Breast epithelium (tissue), 4 donors: ENCODE results near the gene SIN3B. TPM values are rescaled to one million over a fixed set of nuclear protein-coding genes. Genes with fewer than 3 reads are reported as not detected.
"Not testable (repeated sequence)": the region's sequence is repeated elsewhere in the genome, so short reads cannot be mapped to it uniquely, and the experiment has no call there.

Experiments used
- DNase-seq, 2 donors: peaks; one replicate each; pipeline ENCODE4 v3.0.0-alpha.2; 2019; ENCODE audit warnings: low spot score in 2 of 2
- H3K27ac ChIP-seq, 2 donors: fragments of 200-600 bp; sonication (generic) in 1 of 2; one replicate each; pipeline ENCODE4 v1.5.1; 2016 to 2019; ENCODE audit warnings: mild to moderate bottlenecking in 1 of 2
- H3K27me3 ChIP-seq, 2 donors: fragments of 200-600 bp; sonication (generic) in 1 of 2; one replicate each; pipeline versions ENCODE4 v1.5.1 to v1.6.0; 2017 to 2019; ENCODE audit warnings: control low read depth in 1 of 2, mild to moderate bottlenecking in 1 of 2
- H3K36me3 ChIP-seq: fragments of 200-600 bp; one replicate; pipeline ENCODE4 v1.5.1; 2019
- H3K4me1 ChIP-seq, 2 donors: fragments of 200-600 bp; sonication (generic); one replicate each; pipeline ENCODE4 v1.5.1; 2016 to 2019; ENCODE audit warnings: control low read depth in 1 of 2
- H3K4me3 ChIP-seq, 3 donors: fragments of 200-600 bp; sonication (generic); 1 replicate in 2 of 3; 2 replicates in 1 of 3; pipeline ENCODE4 v1.5.1; 2016 to 2019; ENCODE audit warnings: mild to moderate bottlenecking in 3 of 3, moderate library complexity in 2 of 3
- H3K9me3 ChIP-seq, 2 donors: fragments of 200-600 bp; sonication (generic) in 1 of 2; one replicate each; pipeline ENCODE4 v1.5.1; 2016 to 2019; ENCODE audit warnings: control low read depth in 1 of 2
- CTCF ChIP-seq, 3 donors: fragments of 450-650 bp; IDR thresholded peaks; one replicate each; pipeline ENCODE4 v1.5.1; 2016 to 2017; ENCODE audit warnings: antibody characterized with exemption in 3 of 3, mild to moderate bottlenecking in 3 of 3, moderate library complexity in 3 of 3
- POLR2A ChIP-seq: fragments of 450-650 bp; IDR thresholded peaks from one replicate; pipeline ENCODE4 v1.6.1; 2016; ENCODE audit warnings: antibody characterized with exemption, mild to moderate bottlenecking, moderate library complexity
- POLR2AphosphoS5 ChIP-seq, 3 donors: sonication (generic); formaldehyde crosslinking; IDR thresholded peaks; one replicate each; pipeline ENCODE4 v1.6.1; 2017; ENCODE audit warnings: antibody characterized with exemption in 3 of 3
- intact Hi-C: fragments of 100-400 bp; cut with DNase I; formaldehyde crosslinking; loops from one replicate; pipeline ENCODE4 v1.15.1; 2023; ENCODE audit warnings: low total_unique reads
- total RNA-seq, 3 donors: library from RNA; depleted of rRNA; stranded (reverse); fragments of >200 nt; gene quantifications; one replicate each; pipeline ENCODE4 v1.1.0, GENCODE V29; 2016

The SIN3B gene
- total RNA-seq, 3 donors from 2014 or later, result 43.2 to 88.5 (median 48.1) TPM

- Histone ChIP-seq H3K27ac (no peak overlapping the region), H3K9me3 (peaks cover 0 to 9% of the 10 kb centered on the region in 2 donors), H3K4me3 (no peak overlapping the region), H3K27me3 (no peaks in the 10 kb centered on the region), H3K36me3 (no peaks in the 10 kb centered on the region), H3K4me1 (no peaks in the 10 kb centered on the region)
- TF ChIP-seq CTCF (IDR thresholded peaks at IDR 0.05), result no peak
- TF ChIP-seq POLR2A, result no peak
- no peak for TF ChIP-seq POLR2AphosphoS5 (IDR thresholded peaks at IDR 0.05)
- intact Hi-C loops, result loop anchor here (10.0 kb wide), 1 partner anchor 867 kb away; no protein-coding TSS in a partner anchor
- DNase-seq, result no peak
These were observed 31.3 kb upstream of the SIN3B start for GRCh38 chr19:16797876-16798275.

GRCh38 chr19:16798326-16798725 is 30.9 kb upstream of the SIN3B start:
- H3K9me3 ChIP-seq, H3K4me3 ChIP-seq, H3K27ac ChIP-seq, DNase-seq, H3K27me3 ChIP-seq, H3K36me3 ChIP-seq, H3K4me1 ChIP-seq: not testable (repeated sequence)
- intact Hi-C loops, result loop anchor here (10.0 kb wide), 1 partner anchor 866 kb away; no protein-coding TSS in a partner anchor

- Histone ChIP-seq H3K4me3 (no peak overlapping the region), H3K36me3 (no peaks in the 10 kb centered on the region), H3K27me3 (no peaks in the 10 kb centered on the region), H3K27ac (no peak overlapping the region), H3K9me3 (peaks cover 0 to 9% of the 10 kb centered on the region in 2 donors), H3K4me1 (no peaks in the 10 kb centered on the region)
- intact Hi-C loops, result loop anchor here (10.0 kb wide), 1 partner anchor 865 kb away; no protein-coding TSS in a partner anchor
- TF ChIP-seq CTCF (IDR thresholded peaks at IDR 0.05), result no peak
- TF ChIP-seq POLR2AphosphoS5 (IDR thresholded peaks at IDR 0.05), result no peak
- TF ChIP-seq POLR2A, result no peak
- DNase-seq, result no peak
These were observed 29.5 kb upstream of the SIN3B start for GRCh38 chr19:16799740-16800139.

GRCh38 chr19:16801600-16802013 is 27.6 kb upstream of the SIN3B start:
- Histone ChIP-seq H3K36me3 (no peaks in the 10 kb centered on the region), H3K4me3 (no peak overlapping the region), H3K27me3 (no peaks in the 10 kb centered on the region), H3K27ac (no peak overlapping the region), H3K4me1 (no peaks in the 10 kb centered on the region), H3K9me3 (no peaks in the 10 kb centered on the region)
- intact Hi-C loops, result no loop called here
- DNase-seq, result no peak
- TF ChIP-seq POLR2AphosphoS5 (IDR thresholded peaks at IDR 0.05) (no peak), CTCF (IDR thresholded peaks at IDR 0.05) (no peak), POLR2A (no peak)

GRCh38 chr19:16804176-16804575 is 25.0 kb upstream of the SIN3B start:
- H3K27ac ChIP-seq, result no peak overlapping the region
- H3K9me3 ChIP-seq, result no peaks in the 10 kb centered on the region
- H3K36me3 ChIP-seq, result no peaks in the 10 kb centered on the region
- DNase-seq, result no peak
- no peak overlapping the region for H3K4me3 ChIP-seq
- intact Hi-C loops, result no loop called here
- no peaks in the 10 kb centered on the region for H3K27me3 ChIP-seq
- H3K4me1 ChIP-seq, result no peaks in the 10 kb centered on the region
- TF ChIP-seq CTCF (IDR thresholded peaks at IDR 0.05), result no peak
- no peak for TF ChIP-seq POLR2A
- no peak for TF ChIP-seq POLR2AphosphoS5 (IDR thresholded peaks at IDR 0.05)
